Testis (tissue), 2 donors: Measurements from ENCODE around the gene IPO11.

Experiments
- CTCF ChIP-seq, 3 experiments: fragments of 450-650 bp in 2 of 3; fragments of 200-600 bp in 1 of 3; sonication (generic) in 1 of 3; IDR thresholded peaks; one replicate each; pipeline ENCODE4 v1.5.1; 2016 to 2019; ENCODE audit warnings: antibody characterized with exemption in 3 of 3, mild to moderate bottlenecking in 2 of 3, moderate library complexity in 1 of 3
- POLR2A ChIP-seq: fragments of 450-650 bp; IDR thresholded peaks from one replicate; pipeline ENCODE4 v1.6.1; 2017; ENCODE audit warnings: antibody characterized with exemption, mild to moderate bottlenecking, moderate library complexity

GRCh38 chr5:62617943-62618342, 205.4 kb downstream of the IPO11 start:
- TF ChIP-seq CTCF (IDR thresholded peaks at IDR 0.05) (no peak), POLR2A (no peak)
